Fibroblast of mammary gland (primary cell): Measurements from ENCODE around the gene MARCOL.

Experiments used
- DNase-seq: peaks from one replicate; pipeline ENCODE4 v3.0.0-alpha.2; 2010; ENCODE audit warnings: low read depth
- H3K4me3 ChIP-seq: 2 replicates; pipeline ENCODE4 v1.5.1; 2011; ENCODE audit warnings: low read depth, mild to moderate bottlenecking, low read length, moderate library complexity; ENCODE audit not compliant: control insufficient read depth
- CTCF ChIP-seq: conservative IDR thresholded peaks from 2 replicates; pipeline ENCODE4 v1.5.1; 2011; ENCODE audit warnings: low read depth, low read length, inconsistent platforms; ENCODE audit not compliant: control insufficient read depth, insufficient read depth

MARCOL gene

DNA sequence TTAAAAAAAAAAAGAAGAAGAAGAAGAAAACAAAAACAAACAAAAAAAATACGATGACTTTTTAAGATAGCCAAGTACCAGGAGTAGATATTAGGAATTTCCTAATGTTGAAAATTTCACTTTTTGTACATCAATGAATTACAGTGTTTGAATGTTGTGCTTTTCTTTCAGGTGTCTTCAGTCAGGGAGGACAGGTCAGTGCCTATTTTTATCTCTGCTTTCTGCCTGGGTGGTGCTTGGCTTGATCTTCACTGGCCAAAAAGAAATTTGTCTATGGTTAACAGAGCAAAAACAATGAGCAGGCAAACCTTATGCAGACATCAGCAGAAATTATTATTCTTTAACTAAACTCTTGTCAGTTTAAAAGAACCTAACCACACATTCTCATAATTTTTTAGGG lies 32.5 kb upstream of the MARCOL start:
- DNase-seq = no peak
- TF ChIP-seq CTCF = no peak
- H3K4me3 ChIP-seq = no peak overlapping the region

DNA sequence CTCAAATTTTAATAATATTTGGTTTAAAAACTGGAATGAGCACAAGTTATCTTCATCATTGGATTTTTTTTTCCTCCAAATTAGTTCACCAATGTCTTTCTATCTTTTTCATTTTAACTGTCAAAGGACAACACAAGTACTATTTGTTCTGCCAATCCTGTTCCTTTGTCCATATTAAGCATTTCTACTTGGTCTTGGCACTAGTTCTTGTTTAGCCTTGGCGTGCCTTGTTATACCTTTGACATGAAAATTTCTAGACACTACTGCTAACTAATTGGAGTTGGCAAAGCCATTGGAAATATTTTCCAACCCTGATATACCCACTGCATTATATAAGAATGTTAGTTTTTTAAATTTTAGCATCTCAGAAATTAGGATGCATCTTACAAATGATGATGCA lies 31.7 kb upstream of the MARCOL start:
- no peak for TF ChIP-seq CTCF
- no peak for DNase-seq
- no peak overlapping the region for H3K4me3 ChIP-seq

GRCh38 chr5:148208226-148208625 lies 30.1 kb upstream of the MARCOL start:
- no peak for TF ChIP-seq CTCF
- no peak overlapping the region for H3K4me3 ChIP-seq
- no peak for DNase-seq

DNA sequence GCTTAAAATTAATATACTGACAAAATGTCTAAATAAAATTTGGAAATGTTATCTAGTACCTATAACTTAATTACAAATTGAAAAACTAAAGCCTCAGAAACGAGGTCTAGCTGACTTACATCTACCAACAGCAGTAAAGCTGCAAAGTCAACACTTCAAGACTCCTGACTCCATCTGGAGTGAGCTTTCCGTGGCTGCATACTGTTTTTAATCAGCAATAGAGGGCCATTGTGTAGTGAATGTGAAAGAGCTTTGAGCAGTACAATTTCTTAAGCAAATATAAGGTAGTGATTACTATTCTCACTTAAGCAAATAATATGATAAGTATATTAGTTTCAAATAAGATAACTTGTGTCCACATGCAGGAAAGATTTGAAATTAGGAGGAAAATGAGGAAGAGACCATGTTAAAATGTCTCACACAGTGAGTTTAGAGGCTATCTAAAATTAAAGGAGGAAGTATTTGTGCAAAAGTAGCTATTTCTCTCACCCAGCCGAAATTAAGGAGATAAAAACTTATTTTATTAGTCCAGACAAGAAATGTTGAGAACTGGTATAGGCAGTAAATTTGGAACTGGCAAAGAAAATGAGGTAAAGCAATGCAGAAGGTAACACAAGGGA lies 29.1 kb upstream of the MARCOL start:
- no peak overlapping the region for H3K4me3 ChIP-seq
- TF ChIP-seq CTCF = no peak
- no peak for DNase-seq

DNA sequence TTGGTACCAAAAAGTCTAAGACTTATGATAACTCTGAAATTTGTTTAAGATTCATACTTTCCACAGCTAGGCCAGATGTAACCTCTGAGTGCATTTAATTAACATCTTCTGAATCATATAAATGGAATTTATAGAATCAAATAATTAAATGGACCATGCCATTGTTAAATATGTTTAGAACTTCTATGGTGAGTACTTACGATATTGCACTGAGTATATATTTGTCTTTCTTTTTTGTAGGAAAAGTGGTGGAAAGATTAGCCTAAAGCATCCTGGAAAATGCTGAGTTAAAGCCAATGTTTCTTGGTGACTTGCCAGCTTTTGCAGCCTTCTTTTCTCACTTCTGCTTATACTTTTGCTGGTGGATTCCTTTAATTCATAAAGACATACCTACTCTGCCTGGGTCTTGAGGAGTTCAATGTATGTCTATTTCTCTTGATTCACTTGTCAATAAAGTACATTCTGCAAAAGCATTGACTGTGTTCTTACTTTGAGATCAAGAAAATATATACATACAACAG lies 23.6 kb upstream of the MARCOL start:
- no peak for TF ChIP-seq CTCF
- DNase-seq = no peak
- no peak overlapping the region for H3K4me3 ChIP-seq

DNA sequence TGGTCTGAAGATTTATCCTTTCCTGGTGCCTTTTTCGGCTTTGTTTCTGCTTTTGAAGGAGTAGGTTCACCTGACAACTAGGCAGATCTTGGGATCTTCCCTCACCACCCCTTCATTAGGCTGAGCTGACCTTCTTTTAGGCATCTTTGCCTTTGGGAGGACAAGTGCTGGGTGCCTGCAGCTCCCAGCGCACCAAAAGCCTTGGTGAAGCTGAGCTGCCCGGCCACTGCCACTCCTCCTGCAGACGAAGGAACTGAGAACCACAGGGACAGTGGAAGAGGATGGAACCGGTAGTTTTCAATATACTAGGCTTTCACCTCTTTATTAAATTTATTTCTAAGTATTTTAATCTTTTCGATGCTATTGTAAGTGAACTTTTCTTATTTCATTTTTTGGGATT lies 16.8 kb upstream of the MARCOL start:
- TF ChIP-seq CTCF = no peak
- DNase-seq = no peak
- H3K4me3 ChIP-seq = no peak overlapping the region
